GM23338 (cell line): Measurements from ENCODE around the gene EIF3K. TPM values are rescaled to one million over a fixed set of nuclear protein-coding genes. Genes with fewer than 3 reads are reported as not detected.
"Not testable (repeated sequence)": the region's sequence is repeated elsewhere in the genome, so short reads cannot be mapped to it uniquely, and the experiment has no call there.

Experiments used
- ATAC-seq: fragments of 200-7000 bp; cut with Tn5 transposase; 3 replicates; pipeline ENCODE4 v1.9.1; 2020
- DNase-seq: peaks from one replicate; pipeline ENCODE4 v3.0.0-alpha.2; 2015; ENCODE audit warnings: low spot score
- H2AFZ ChIP-seq: fragments of 200-600 bp; sonication (generic); 2 replicates; pipeline ENCODE4 v1.8.0; 2016; ENCODE audit warnings: antibody characterized with exemption, mild to moderate bottlenecking, moderate library complexity
- H3F3A ChIP-seq: fragments of 200-600 bp; sonication (generic); replicated peaks from 2 replicates; pipeline ENCODE4 v1.8.0; 2017; ENCODE audit warnings: antibody characterized with exemption, mixed run types, low read depth
- H3K27ac ChIP-seq: fragments of 200-600 bp; sonication (generic); 2 replicates; pipeline ENCODE4 v1.6.1; 2016; ENCODE audit warnings: low read depth
- H3K27me3 ChIP-seq: fragments of 200-600 bp; sonication (generic); 2 replicates; pipeline ENCODE4 v1.8.0; 2016; ENCODE audit warnings: mild to moderate bottlenecking, mixed run types, moderate library complexity; ENCODE audit not compliant: insufficient read depth
- H3K36me3 ChIP-seq: fragments of 200-600 bp; sonication (generic); 2 replicates; pipeline ENCODE4 v1.8.0; 2016; ENCODE audit warnings: mild to moderate bottlenecking; ENCODE audit not compliant: insufficient read depth
- H3K4me1 ChIP-seq: fragments of 200-600 bp; sonication (generic); 2 replicates; pipeline ENCODE4 v1.8.0; 2016; ENCODE audit warnings: mild to moderate bottlenecking, moderate library complexity; ENCODE audit not compliant: insufficient read depth
- H3K4me2 ChIP-seq: fragments of 200-600 bp; sonication (generic); 2 replicates; pipeline ENCODE4 v1.7.1; 2017; ENCODE audit warnings: mixed run types
- H3K4me3 ChIP-seq: fragments of 200-600 bp; sonication (generic); 2 replicates; pipeline ENCODE4 v1.6.1; 2016; ENCODE audit warnings: mixed run types
- H3K79me2 ChIP-seq: fragments of 200-600 bp; sonication (generic); replicated peaks from 2 replicates; pipeline ENCODE4 v1.8.0; 2017; ENCODE audit warnings: mild to moderate bottlenecking; ENCODE audit not compliant: insufficient read depth
- H3K9me2 ChIP-seq: fragments of 200-600 bp; sonication (generic); 2 replicates; pipeline ENCODE4 v1.8.0; 2017; ENCODE audit not compliant: insufficient read depth
- H4K20me1 ChIP-seq: fragments of 200-600 bp; sonication (generic); replicated peaks from 2 replicates; pipeline ENCODE4 v1.8.0; 2017; ENCODE audit warnings: mild to moderate bottlenecking; ENCODE audit not compliant: insufficient read depth
- H3K27ac Mint-ChIP-seq: 2 replicates; pipeline ENCODE4 v1.8.0; 2020; ENCODE audit warnings: inconsistent platforms, mild to moderate bottlenecking, moderate library complexity, mixed read lengths
- H3K27me3 Mint-ChIP-seq: 3 replicates; pipeline ENCODE4 v1.8.0; 2022; ENCODE audit warnings: low read depth, mild to moderate bottlenecking, moderate library complexity, mixed read lengths, inconsistent platforms; ENCODE audit not compliant: insufficient read depth, poor library complexity
- H3K36me3 Mint-ChIP-seq: 3 replicates; pipeline ENCODE4 v1.8.0; 2021; ENCODE audit warnings: low read depth, mild to moderate bottlenecking, inconsistent platforms, moderate library complexity, mixed read lengths
- H3K4me1 Mint-ChIP-seq: 3 replicates; pipeline ENCODE4 v1.8.0; 2020; ENCODE audit warnings: mild to moderate bottlenecking, inconsistent platforms, mixed read lengths
- H3K4me3 Mint-ChIP-seq: 3 replicates; pipeline ENCODE4 v1.8.0; 2021; ENCODE audit warnings: moderate library complexity, mild to moderate bottlenecking, inconsistent platforms, mixed read lengths
- H3K9me3 Mint-ChIP-seq: 3 replicates; pipeline ENCODE4 v1.8.0; 2020; ENCODE audit warnings: moderate library complexity, mild to moderate bottlenecking, inconsistent platforms, mixed read lengths
- CREB1 ChIP-seq: fragments of 250-450 bp; sonication (Bioruptor Pico); IDR thresholded peaks from 2 replicates; pipeline ENCODE4 v1.5.0; 2020; ENCODE audit warnings: low read depth, mild to moderate bottlenecking, moderate library complexity
- CTCF ChIP-seq, 2 experiments: fragments of 200-600 bp in 1 of 2; sonication (generic) in 1 of 2; conservative IDR thresholded peaks; 2 replicates each; pipeline versions ENCODE4 v1.5.1 to v1.6.1; 2016 to 2017; ENCODE audit warnings: antibody characterized with exemption in 2 of 2, low read depth in 2 of 2, mild to moderate bottlenecking in 2 of 2, moderate library complexity in 1 of 2
- EZH2phosphoT487 ChIP-seq: fragments of 200-600 bp; sonication (generic); IDR thresholded peaks from one replicate; pipeline ENCODE4 v1.8.1; 2018; ENCODE audit warnings: antibody characterized with exemption; ENCODE audit not compliant: unreplicated experiment
- JUNB ChIP-seq: IDR thresholded peaks from one replicate; pipeline ENCODE4 v1.6.1; 2016; ENCODE audit warnings: antibody characterized with exemption; ENCODE audit not compliant: unreplicated experiment
- POLR2AphosphoS5 ChIP-seq: IDR thresholded peaks from 2 replicates; pipeline ENCODE4 v1.6.1; 2016; ENCODE audit warnings: antibody characterized with exemption, low read depth
- REST ChIP-seq: IDR thresholded peaks from one replicate; pipeline ENCODE4 v1.6.1; 2018; ENCODE audit warnings: antibody characterized with exemption; ENCODE audit not compliant: unreplicated experiment
- STAT1 ChIP-seq: IDR thresholded peaks from one replicate; pipeline ENCODE4 v1.6.1; 2016; ENCODE audit warnings: antibody characterized with exemption; ENCODE audit not compliant: unreplicated experiment
- ZNF114 ChIP-seq: fragments of 250-450 bp; sonication (Bioruptor Pico); IDR thresholded peaks from 2 replicates; pipeline ENCODE4 v1.5.0; 2020; ENCODE audit warnings: mild to moderate bottlenecking, moderate library complexity
- ZNF462 ChIP-seq: fragments of 250-450 bp; sonication (Bioruptor Pico); IDR thresholded peaks from 2 replicates; pipeline ENCODE4 v1.5.0; 2020; ENCODE audit warnings: mild to moderate bottlenecking, moderate library complexity
- polyA plus RNA-seq: library from polyadenylated mRNA; unstranded; fragments of >200 nt; fragmentation: Nextera tagmentation; extraction: Ambion mirVana; gene quantifications from 2 replicates; pipeline ENCODE4 v1.2.1, GENCODE V29; 2016
- total RNA-seq: library from RNA; depleted of rRNA; stranded (reverse); fragments of >200 nt; shearing (Covaris generic); gene quantifications from 2 replicates; pipeline ENCODE4 v1.2.3, GENCODE V29; 2014

Gene EIF3K
- total and polyA plus RNA-seq, 2 experiments from 2014 or later, result 226 to 509 TPM

- TF ChIP-seq CTCF (conservative IDR thresholded peaks at IDR 0.05; ENCODE audit: low read depth in 2 of 2), result no peak
- TF ChIP-seq JUNB, result no peak
- TF ChIP-seq STAT1, result no peak
- no peak for TF ChIP-seq CREB1 (CRISPR knock-in tag)
- no peak for TF ChIP-seq REST
- TF ChIP-seq ZNF114, result no peak
- TF ChIP-seq EZH2phosphoT487, result no peak
Observed at GRCh38 chr19:38626401-38626800, 7.4 kb downstream of the EIF3K start (continued).

GRCh38 chr19:38629568-38629967, 10.6 kb downstream of the EIF3K start:
- no peak for TF ChIP-seq JUNB
- no peak for TF ChIP-seq ZNF462 (CRISPR knock-in tag)
- TF ChIP-seq POLR2AphosphoS5, result no peak
- Mint-ChIP-seq H3K4me3 (no peak overlapping the region), H3K9me3 (no peaks in the 10 kb centered on the region), H3K4me1 (peaks cover 6% of the 10 kb centered on the region; the same call in 1 of the 3 replicates), H3K27me3 (peaks cover 13% of the 10 kb centered on the region), H3K36me3 (peaks cover 89% of the 10 kb centered on the region), H3K27ac (no peak overlapping the region)
- no peak for ATAC-seq
- Histone ChIP-seq H3K4me1 (no peaks in the 10 kb centered on the region; the same call in 1 of the 2 replicates), H3F3A (peaks cover 7% of the 10 kb centered on the region; the same call in 1 of the 2 replicates), H3K4me2 (no peak overlapping the region), H4K20me1 (peaks cover 4% of the 10 kb centered on the region; the same call in 1 of the 2 replicates), H3K36me3 (peaks cover 23% of the 10 kb centered on the region), H3K79me2 (no peaks in the 10 kb centered on the region), H3K27me3 (no peaks in the 10 kb centered on the region), H3K27ac (peak overlapping the region; percentile 50; the same call in 1 of the 2 replicates), H3K9me2 (no peaks in the 10 kb centered on the region), H3K4me3 (no peak overlapping the region), H2AFZ (no peak overlapping the region)
- DNase-seq, result no peak

GRCh38 chr19:38631301-38631700, 12.3 kb downstream of the EIF3K start:
- not testable (repeated sequence) for H3K9me2 ChIP-seq, H3K27ac Mint-ChIP-seq, H2AFZ ChIP-seq, H3K27me3 ChIP-seq, H3K4me1 Mint-ChIP-seq, H3K79me2 ChIP-seq, H3K4me1 ChIP-seq, H3K9me3 Mint-ChIP-seq, DNase-seq, ATAC-seq, H3K4me3 ChIP-seq, H3K4me3 Mint-ChIP-seq, H4K20me1 ChIP-seq
- Mint-ChIP-seq H3K36me3 (peaks cover 90% of the 10 kb centered on the region), H3K27me3 (peaks cover 15% of the 10 kb centered on the region)
- peaks cover 24% of the 10 kb centered on the region for H3K36me3 ChIP-seq
- 0 out of 2 replicates have a peak overlapping the region, but pooled peaks have one; percentile 31 for H3K4me2 ChIP-seq
- H3F3A ChIP-seq, result peaks cover 16% of the 10 kb centered on the region
- H3K27ac ChIP-seq, result peak overlapping the region; percentile 76; the same call in 1 of the 2 replicates
